Esophagus mucosa (tissue), 1 donor: ENCODE measurements around the gene SGIP1. TPM values are rescaled to one million over a fixed set of nuclear protein-coding genes. Genes with fewer than 3 reads are reported as not detected.
"Not testable (repeated sequence)": the region's sequence is repeated elsewhere in the genome, so short reads cannot be mapped to it uniquely, and the experiment has no call there.

Experiments used
- ATAC-seq: fragments of 200-7000 bp; cut with Tn5 transposase; one replicate; pipeline ENCODE4 v1.9.1; 2020
- total RNA-seq: library from RNA; stranded (reverse); gene quantifications from one replicate; pipeline ENCODE4 v1.2.4, GENCODE V29; 2023
- donor health status: DM: yes; HTN: yes; CAD: no.

Gene SGIP1
- total RNA-seq, 1 donor from 2014 or later = 1.4 TPM

DNA sequence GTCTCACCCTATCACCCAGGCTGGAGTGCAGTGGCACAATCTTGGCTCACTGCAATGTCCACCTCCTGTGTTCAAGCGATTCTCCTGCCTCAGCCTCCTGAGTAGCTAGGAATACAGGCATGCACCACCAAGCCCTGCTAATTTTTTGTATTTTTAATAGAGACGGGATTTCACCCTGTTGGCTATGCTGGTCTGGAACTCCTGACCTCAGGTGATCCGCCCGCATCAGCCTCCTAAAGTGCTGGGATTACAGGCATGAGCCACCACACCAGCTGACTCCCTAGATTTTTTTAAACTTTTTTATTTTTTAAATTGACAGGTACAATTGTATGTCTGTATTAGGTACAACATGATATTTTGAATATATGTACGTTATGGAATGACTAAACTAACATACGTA is 200.6 kb downstream of the SGIP1 start:
- ATAC-seq = not testable (repeated sequence)

DNA sequence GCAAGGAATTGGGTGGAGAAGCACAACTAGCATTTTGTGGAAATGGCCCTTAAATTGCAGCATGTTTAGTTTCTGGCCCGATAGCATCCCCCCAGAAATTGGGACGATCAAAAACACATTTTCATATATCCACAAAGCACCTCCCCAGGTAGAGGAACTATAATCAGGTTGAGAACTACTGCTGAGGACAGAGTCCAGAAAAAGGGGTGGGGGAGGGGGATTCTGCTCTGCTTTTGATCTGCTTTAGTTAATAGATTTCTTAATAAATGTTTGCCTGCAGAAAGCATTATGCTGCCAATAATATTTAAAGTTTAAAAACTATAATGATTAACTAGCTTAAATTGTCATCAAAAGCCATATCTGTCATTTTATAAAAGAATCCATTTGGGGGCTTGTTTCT is 203.9 kb downstream of the SGIP1 start:
- ATAC-seq = no peak

DNA sequence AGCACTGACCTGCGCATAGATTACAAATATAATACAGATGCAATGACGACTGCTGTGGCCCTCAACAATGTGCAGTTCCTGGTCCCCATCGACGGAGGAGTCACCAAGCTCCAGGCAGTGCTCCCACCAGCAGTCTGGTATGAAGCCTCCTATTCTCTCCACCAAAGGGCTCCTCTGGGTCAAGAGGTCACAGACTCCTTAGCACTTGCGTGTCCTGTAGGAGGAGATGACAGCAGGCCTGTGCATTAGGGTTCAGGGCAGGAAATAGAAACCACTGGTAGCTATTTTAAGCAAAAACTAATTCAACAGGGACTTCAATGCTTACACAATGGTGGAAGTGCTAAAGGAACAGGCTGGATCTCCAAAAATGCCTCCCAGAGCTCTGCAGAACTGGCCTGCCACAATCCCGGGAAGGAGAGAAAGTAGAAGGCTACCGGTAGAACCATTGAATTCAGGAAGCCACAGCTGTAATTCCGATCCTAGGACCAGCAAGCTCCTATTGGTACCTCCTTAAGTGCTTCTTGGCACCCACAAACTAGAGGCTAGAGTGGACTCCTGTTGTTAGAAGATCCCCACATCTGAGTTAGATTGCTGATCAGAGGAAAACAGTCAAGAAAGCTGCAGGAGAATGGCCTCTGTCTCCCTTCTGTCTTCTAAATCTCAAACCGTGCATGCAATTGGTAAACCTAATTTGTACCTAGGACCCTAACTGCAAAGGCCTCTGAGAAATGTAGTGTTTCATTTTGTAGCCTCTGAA is 205.6 kb downstream of the SGIP1 start:
- ATAC-seq = no peak

DNA sequence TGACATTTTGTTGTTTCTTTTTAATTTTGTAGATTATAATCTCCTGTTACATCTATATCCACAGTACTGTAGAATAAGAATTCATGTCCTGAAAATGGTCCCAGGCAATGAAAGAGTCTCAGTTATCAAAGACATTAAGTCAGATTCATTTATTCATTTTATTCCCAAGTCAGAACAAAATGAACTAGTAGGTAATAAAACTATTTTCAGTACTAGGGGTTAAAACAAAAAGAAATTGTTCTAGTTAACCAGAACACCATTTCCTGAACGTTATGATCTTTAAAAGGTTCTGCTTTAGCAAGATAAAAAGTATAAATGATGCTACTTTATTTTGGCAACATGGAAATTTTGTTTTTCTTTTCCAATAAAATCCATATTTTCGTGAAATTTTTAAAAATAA is 211.5 kb downstream of the SGIP1 start:
- ATAC-seq = no peak

DNA sequence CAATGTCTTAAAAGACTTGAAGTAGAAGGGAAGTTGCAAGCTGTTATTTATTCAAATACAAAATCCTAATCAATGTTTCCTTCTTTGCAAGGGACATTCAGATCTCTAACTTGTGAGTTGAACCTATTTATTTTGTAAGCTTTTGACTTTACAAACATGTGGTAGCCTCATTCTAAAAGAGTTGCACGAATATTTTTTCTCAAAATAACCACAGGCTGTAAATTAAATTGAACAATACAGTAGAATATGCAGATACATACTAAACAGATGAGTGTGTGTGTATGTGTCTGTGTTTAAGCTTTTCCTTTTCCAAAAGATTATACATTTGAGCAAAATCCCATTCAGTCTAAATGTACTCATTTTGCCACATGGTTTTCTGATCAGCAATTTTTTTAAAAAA is 213.5 kb downstream of the SGIP1 start:
- ATAC-seq = no peak

DNA sequence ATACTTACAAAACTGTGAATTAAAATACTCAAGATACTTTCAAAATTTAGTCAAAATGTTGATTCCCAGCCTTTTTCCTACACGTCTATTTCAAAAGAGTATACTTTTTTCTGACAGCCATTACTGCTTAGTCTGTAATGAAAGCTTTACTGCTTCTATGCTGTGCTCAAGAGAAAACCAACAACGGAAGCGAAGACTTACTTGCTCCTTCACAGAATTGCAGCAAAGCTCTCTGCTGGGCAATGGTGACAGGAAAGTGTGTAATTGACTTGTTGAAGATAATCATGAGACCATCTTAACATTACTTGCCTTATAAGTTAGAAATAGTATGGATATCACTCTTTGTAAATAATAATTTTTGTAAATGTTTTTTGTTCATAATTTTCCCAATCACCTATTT is 216.6 kb downstream of the SGIP1 start:
- no peak for ATAC-seq

DNA sequence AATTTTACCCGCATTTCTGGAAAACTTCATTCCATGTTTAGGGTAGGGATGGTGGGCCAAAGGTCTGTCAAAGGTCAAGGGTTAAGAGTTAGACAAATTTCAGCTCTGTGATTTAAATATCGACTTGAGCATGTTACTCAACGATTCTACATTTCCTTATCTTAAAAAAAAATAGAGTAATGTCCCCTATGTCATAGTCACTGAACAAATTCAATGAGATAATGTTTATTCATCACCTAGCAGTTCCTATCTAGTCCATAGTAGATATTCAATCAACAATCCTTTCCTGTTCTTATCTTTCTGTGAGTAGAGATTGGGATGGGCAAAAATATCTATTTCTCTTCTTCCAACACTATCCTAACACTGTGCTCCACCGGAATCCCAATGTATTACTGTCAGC is 217.2 kb downstream of the SGIP1 start:
- no peak for ATAC-seq

DNA sequence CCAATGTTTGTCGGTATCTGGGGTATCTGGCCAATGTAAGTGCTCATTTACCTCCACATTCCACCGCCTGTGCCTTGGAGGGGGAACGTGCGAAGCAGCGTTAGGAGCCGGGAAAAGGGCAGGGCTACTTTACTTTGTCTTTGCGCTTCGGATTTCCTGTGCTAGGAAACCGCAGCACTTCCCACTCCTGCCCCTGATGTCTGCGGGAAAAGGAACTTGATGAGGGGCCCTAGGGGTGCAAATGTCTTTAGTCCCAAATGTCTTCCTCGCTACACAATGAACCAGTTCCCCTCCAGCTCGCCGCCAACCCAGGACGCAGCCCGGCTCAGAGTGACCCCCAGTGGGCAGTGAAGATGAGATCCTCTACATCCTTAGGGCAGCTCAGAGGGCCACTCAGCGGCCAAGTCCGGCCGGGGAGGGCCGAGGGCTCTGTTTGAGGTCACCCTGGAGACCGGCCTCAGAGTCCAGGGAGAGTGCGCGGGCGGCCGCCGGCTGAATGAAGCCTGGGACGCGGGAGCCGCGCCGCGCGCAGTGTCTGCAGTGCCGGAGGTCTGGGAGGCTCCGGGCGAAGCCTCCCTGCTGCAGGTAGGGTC is 218.1 kb downstream of the SGIP1 start, which contains the start of gene DYNLT5:
Gene DYNLT5, plus strand, starts transcription at position 460 of the 593 bp plus-strand sequence. CDS start 2,200 bp downstream, outside the sequence.
- peak; percentile 42 for ATAC-seq

DNA sequence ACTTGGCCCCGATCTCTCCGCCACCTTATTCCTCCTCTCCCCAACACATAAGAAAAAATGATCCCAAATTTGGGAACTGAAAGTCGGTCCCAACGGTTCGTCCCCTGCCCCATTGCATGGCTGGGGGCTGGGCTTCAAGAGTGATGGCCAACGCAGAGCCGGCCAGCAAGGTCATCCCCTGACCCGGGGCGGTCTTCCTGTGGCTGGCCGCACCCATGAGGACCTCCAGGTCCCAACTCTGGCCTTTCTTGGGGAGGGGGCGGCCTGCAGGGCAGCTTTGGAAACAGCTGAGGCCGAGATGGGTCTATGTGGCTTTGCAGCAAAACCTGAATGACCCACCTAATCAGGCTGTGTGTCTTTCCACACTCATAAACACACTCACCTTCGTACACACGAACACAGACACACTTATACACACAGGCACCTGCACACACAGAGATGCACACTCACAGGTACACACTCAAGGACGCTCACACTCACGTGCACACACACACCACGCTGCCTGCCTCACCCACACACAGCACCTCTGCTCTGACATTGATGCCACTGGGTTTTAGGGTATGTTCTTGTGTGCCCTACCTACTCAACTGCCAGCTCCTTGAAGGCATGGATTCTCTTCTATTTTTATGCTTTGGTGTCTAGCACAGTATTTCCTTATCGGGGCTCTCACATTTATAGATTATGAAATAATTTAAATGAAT is 218.9 kb downstream of the SGIP1 start:
- no peak for ATAC-seq

DNA sequence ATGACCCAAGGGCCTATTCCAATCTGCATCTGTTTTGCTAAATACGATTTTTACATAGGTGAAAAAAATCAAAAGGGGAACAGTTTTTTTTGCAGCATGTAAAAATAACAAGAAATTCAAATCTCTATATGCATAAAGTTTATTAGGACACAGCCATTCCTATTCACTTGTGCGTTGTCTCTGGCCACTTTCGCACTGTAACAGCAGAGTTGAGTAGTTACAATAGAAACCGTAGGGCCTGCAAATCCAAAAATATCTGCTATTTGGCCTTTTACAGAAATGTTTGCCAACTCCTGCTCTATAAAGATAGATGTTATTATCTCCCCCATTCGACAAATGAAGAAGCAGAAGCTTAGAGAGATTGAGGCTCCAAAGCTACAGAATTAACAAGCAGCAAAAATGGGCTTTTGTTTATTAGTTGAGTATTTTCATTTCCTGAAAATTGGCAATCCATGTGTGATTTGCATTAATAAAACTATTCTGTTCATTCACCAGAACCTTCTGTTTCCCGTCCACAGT is 223.8 kb downstream of the SGIP1 start:
- ATAC-seq = no peak

DNA sequence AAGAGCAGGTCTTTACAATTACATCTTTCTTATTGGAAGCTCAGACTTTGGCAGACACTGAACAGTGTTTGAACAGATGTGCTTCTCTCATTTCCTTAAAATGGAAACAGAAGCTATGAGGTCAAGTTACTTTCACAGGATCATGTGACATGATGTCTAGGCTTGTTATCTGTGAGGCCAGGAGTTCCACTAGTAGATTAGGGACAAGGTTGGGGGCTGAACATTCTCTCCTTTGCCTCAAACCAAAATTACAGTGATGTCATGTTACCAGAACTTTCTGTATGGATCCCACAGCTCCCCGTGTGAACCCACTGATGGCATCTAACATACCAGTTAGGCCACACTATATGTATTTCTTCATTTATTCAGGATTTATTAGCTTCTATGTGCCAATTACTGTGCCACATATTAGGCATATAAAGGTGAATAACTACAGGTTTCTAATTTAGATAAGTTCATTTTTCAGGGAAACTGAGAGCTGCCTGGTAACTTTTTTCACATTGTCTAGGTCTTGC is 224.3 kb downstream of the SGIP1 start:
- ATAC-seq = no peak

DNA sequence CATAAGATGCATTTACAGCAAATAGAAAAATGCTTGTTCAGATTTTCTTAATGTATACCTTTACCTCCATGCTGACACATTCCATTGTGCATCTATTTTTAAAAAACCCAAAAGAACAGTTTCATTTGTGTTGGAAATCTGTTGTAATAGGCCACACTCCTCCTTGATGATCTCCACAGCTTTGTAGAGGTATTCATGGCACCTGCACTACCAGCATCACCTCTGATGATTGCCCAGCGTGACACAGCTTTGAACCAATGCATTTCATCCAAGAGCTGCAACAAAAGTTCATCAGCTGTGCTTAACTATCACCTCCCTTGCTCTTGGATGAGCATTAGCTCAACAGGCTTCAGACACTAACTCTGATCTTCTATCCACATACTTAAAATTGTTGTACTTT is 226.6 kb downstream of the SGIP1 start:
- no peak for ATAC-seq

DNA sequence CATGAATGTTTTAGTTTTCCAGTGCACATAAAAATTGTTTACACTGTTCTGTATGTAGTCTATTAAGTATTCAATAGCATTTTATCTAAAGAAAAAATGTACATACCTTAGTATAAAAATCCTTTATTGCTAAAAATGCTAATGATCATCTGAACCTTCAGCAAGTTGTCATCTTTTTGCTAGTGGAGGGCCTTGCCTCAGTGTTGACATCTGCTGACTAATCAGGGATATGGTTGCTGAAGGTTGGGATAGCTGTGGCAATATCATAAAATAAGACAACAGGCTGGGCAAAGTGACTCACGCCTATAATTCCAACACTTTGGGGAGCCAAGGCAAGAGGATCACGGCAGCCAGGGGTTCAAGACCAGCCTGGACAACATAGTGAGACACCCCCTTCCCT is 227.3 kb downstream of the SGIP1 start:
- ATAC-seq = no peak

DNA sequence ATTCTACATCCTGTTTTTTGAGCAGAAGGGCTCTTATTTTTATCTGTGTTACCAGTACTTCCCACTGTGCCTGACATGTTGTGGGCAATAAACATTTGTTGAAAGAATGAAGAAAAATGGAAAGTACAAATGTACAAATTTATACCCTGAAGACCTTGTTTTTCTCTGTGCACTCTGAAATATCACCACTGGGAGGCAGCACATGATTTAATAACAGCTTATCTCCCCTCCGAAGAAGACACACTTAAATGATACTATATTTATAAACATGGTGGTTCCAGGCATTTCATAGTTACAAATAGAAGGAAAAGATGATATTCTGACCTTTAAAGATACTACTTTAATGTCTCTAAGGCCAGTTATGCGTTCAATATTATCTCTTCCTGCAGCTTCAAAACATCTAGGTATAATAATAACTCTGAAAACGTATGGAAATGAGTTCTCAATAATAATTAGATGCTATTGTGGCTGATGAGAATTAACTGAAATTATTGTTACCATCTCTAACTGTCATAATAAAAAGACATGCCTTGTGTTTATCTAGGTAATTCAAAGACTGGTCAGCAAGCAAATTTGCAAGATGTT is 231.1 kb downstream of the SGIP1 start:
- ATAC-seq = peak; percentile 22

DNA sequence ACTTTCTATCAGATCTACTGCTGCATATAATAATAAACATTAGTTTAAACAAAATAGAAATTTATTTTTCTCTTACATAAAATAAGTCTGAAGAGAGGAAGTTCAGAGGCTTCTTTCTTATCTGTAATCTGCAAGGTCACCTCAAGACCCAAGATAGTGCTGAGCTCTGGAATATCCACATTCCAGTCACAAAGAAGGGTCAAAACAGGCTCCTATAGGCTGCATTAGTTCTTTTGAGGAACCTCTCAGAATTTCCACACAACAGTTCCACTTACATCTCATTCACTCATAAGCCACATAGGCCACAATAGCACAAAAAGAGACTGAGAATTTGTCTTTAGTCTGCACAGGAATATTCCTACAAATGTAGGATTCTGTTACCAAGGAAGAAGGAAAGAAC is 233.7 kb downstream of the SGIP1 start:
- no peak for ATAC-seq

DNA sequence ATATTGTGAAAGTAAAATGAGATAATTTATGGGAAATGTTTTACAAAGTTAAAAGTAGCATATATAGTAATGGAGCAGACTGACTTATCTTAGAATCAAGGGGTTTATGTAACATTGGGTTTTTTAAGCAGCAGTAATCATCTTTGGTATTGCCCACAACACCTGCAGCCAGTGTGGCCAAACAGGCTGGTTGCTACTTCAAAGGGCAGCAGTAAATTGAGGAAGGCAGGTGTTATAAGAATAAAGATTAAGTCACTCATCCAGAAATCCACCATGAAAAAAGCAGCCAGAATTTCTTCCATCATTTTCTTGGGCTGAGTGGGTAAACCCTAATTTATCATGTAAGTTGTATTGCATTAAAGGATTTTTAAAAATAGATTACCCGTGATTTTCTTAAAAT is 235.0 kb downstream of the SGIP1 start:
- no peak for ATAC-seq

DNA sequence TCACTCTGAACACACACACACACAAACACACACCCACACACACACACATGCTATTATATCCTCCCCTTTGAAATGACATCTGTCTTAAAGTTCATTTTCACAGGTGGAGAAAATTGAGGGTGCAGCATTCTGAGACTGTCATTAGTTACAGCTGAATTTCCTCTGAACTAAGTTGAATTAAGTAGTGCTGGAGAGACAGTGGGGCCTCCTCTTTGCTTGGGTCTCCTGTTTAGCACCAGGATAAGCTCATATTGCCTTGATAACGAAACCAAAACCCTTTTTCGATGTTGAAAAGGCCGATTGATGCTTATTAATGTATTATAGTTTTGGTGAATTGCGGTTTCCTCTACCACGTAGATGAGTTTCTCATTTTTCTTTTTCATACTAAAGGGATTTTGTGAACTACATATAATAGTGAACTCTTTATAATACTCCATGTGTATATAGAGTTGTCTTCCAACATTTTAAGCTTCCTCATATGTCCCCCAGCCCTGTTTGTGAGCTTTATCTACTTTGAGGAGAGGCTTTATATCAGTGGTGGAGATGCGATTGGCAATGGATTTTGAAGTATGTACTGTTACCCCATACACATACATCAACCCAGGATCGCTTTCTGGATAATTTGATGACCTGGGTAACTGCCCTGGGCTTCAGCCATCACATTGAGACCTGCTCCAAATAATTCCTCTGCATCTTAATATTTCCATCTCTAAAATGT is 235.7 kb downstream of the SGIP1 start:
- no peak for ATAC-seq

DNA sequence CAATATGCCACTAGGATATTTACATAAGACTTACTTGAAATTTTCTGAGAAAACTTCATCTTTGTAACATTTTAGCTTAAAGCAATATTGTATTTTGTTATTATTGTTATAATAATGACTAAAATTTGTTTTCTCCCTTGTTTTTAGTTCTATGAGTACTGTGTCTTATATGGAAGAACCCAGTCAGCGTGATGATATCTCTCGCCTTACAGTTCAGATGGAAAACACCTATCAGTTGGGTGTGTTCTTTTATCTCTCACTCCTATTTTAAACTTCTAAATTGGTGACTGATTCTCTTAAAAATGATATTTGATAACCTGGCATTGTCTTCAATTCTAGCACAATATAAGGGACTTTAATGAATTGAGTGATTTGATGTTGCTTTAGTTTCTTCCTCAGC is 236.3 kb downstream of the SGIP1 start:
- no peak for ATAC-seq

DNA sequence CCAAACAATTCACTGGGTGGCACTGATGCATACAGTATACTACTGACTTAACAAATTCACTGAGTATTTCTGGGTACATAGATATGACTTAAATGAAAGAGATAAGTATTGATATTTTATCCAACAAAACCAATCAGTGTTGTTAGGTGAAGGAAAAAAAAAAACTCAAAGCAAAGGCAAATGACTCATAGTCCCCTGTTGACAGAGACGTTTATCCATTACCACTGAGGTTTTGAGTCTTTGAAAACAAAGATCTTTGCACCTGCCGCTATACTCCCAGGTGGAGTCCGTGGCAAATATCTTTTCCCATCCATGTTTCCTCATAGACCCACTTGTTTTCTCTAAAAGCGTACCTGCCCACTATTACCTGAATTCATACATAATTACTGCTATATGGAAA is 236.7 kb downstream of the SGIP1 start:
- ATAC-seq = no peak

DNA sequence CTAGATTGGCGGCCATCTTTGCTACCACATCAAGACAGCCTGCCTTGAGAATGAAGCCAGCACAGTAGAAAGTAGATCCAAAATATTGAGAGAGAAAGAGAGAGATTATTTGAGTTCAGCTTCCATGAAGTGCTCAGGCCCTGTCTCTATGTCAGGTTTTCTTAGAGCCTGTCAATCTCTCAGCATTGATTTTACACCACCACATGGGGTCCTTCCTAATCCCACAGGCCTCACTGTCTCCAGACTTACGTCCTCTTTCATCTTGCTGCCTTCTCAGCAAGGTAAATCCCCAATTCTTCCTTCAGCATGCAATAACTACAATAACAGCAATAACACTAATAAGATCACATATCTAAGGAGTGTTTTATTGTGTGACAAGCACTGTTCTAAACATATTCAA is 239.3 kb downstream of the SGIP1 start:
- no peak for ATAC-seq

DNA sequence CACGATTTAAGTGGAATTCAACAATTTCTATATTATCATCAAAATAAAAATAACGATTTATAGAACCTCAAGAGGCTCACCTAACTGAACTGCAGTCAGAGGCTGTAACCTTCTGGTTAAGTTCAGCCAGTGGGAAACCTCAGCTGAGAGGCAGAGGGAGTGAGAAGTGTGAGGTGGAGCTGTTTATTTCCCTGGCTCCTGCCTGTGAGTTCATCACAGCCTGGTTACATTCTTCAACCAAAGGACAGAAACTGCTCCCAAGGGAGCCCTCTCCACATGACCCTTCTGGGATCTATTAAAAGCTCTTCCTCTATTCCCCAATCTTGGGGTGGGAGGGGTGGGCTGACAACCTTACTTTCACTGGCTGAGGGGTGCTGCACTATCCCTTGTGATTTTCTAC is 240.5 kb downstream of the SGIP1 start:
- no peak for ATAC-seq

DNA sequence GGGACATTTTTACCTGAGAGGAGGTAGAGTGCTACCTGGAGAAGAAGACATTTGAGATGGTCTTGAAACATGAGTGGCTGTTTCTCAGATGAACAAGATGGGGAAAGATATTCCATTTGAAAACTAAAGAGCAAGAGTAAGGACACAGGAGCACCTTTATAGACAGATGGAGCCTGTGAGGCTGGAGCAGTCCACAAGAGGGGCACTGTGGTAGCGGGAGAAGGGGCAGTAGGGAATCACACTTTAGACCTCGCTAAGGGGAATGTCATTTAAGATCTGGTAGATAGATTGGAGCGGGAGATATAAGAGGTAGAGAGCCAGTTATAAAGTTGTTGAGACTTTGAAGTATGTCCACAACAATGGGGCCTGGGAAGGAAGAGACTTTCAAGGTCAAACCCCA is 241.7 kb downstream of the SGIP1 start:
- ATAC-seq = no peak
